GOT3 (cell line): ENCODE data around the gene TGFB1.
"Not testable (repeated sequence)": the region's sequence is repeated elsewhere in the genome, so short reads cannot be mapped to it uniquely, and the experiment has no call there.

ENCODE experiments used
- DNase-seq: peaks from one replicate; lab custom pipeline; 2025; ENCODE audit warnings: mixed read lengths; lab: John Stamatoyannopoulos, UW

TGFB1 gene

DNA sequence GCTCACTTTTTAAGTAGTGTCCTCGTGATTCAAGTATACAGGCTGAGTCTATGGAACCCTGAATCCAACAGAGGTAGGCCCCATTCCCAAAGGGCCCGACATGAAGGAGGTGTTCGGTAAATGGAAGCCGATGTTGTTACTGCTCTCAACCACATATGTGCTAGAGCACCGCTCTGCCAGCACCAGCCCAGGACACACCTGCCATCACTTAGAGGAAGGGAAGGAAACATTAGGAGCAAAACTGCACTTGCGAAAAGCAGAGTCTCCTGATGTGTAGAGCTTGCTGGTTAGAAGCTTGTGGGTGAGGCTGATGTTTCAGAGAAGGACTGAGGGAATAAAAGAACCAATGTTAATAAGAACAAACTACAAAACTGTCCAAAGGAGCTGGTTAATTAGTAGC is 53.2 kb downstream of the TGFB1 start:
- DNase-seq: no peak

GRCh38 chr19:41299755-41300089 is 54.0 kb downstream of the TGFB1 start:
- no peak for DNase-seq

GRCh38 chr19:41299046-41299754 is 54.5 kb downstream of the TGFB1 start:
- DNase-seq: no peak

GRCh38 chr19:41298348-41298964 is 55.3 kb downstream of the TGFB1 start:
- DNase-seq: no peak

DNA sequence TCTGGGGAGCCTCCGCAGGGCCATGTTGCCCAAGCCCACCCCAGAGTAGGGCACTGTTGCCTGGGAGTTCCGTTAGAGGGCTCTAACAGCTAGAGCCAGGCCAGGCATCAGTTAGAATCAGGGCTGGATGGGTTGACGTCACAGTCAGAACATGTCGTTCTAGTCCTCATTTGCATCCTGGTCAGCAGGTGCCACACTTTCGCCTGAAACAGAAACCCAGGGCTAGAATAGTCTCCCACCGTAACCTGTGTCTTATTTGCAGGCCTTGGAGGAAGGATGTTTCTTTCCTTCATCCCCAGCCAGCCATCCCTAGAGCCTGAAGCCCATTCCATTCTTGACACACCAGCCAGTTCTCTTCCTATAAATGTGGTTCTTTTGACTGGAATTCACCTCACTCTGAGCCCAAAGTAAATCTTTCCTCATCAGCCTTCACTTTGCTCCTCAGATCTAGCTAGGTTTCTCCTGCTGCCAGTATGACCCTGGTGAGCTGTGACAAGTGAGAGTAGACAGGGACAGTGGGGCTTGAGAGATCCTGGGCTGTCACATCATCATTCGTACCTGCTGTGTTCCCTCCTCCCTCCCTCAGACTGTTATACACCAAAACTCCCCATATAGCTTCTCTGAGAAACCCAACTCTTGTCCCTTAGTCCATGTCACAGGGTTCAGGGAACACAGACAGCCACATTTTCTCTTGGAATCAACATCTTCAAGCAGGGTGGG is 55.9 kb downstream of the TGFB1 start:
- DNase-seq: no peak

DNA sequence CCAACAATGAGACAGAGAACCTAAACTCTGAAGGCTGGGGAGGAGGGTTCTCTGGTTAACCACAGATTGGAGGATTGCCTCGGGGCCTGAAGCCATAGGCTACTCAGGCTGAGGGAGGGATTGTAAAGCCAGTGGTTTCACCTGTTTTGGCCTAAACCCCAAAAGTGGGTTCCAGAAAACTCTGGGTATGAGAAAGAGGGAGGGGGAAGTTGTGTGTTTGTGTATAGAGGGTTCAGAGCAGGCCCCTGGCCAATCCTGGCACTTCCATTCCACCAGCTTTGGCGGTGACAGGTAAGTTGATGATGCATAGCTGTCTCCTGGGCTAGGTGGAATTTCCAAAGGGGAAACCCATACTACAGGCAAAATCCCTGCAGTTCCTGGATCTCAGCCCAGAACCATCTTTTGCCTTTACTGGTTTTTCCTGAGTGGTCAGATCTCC is 57.3 kb downstream of the TGFB1 start:
- no peak for DNase-seq

- DNase-seq: no peak
Observed at GRCh38 chr19:41295499-41295898, 58.2 kb downstream of the TGFB1 start.

- DNase-seq: no peak
Observed at GRCh38 chr19:41294393-41294792, 59.3 kb downstream of the TGFB1 start.

DNA sequence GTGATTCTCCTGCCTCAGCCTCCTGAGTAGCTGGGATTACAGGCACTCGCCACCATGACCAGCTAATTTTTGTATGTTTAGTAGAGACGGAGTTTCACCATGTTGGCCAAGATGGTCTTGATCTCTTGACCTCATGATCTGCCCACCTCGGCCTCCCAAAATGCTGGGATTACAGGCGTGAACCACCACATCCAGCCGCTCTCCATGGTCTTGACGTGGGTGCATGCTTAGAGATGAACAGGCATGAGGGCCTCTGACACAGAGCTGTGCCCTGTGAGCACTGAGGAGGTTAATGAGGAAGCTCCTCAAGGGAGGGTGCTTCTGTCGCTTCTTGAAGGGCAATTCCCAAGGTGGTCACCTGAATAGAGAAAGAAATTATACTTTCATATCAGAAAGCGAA is 63.9 kb downstream of the TGFB1 start:
- not testable (repeated sequence) for DNase-seq

GRCh38 chr19:41288673-41289530 is 64.8 kb downstream of the TGFB1 start:
- no peak for DNase-seq
